GM18502 (cell line): ENCODE data around the gene RHBDD3.
A peak's percentile ranks its signal among the peaks of the same experiment; 100 is the strongest.

ENCODE experiments used
- ATAC-seq: cut with Tn5 transposase; IDR thresholded peaks from one replicate; pipeline ENCODE4 v1.9.1; 2021; ENCODE audit warnings: mild to moderate bottlenecking; ENCODE audit not compliant: unreplicated experiment, poor library complexity

The RHBDD3 gene

GRCh38 chr22:29267858-29268510, at the start of gene RHBDD3, which contains the start of gene EWSR1:
Gene RHBDD3, minus strand, starts transcription at chr22:29267981. Its CDS starts 2,355 bp downstream, at chr22:29265626.
Gene EWSR1, plus strand, starts transcription at chr22:29268268. Its CDS starts 69 bp downstream, at chr22:29268337.
- peak; percentile 74 for ATAC-seq

GRCh38 chr22:29316141-29316828, 48.5 kb upstream of the RHBDD3 start:
- ATAC-seq, result no peak

- no peak for ATAC-seq
These were observed 47.7 kb upstream of the RHBDD3 start, which contains the start of gene RASL10A for GRCh38 chr22:29315286-29316140. Gene RASL10A, minus strand, starts transcription at chr22:29315697. Its CDS starts 451 bp downstream, at chr22:29315246.

GRCh38 chr22:29314537-29315285, 46.9 kb upstream of the RHBDD3 start:
- no peak for ATAC-seq

- no peak for ATAC-seq
These were observed 46.0 kb upstream of the RHBDD3 start for GRCh38 chr22:29313576-29314466.

- no peak for ATAC-seq
These were observed 45.4 kb upstream of the RHBDD3 start for GRCh38 chr22:29313126-29313575.

GRCh38 chr22:29312218-29313125, 44.7 kb upstream of the RHBDD3 start:
- ATAC-seq, result no peak

- ATAC-seq, result no peak
These were observed 43.9 kb upstream of the RHBDD3 start for GRCh38 chr22:29311464-29312217.

GRCh38 chr22:29310863-29311339, 43.1 kb upstream of the RHBDD3 start:
- no peak for ATAC-seq

GRCh38 chr22:29310065-29310862, 42.5 kb upstream of the RHBDD3 start:
- no peak for ATAC-seq

- no peak for ATAC-seq
These were observed 41.7 kb upstream of the RHBDD3 start for GRCh38 chr22:29309332-29310064.

GRCh38 chr22:29308791-29309262, 41.0 kb upstream of the RHBDD3 start:
- ATAC-seq, result no peak

- ATAC-seq, result no peak
These were observed 40.5 kb upstream of the RHBDD3 start for GRCh38 chr22:29308148-29308790.

GRCh38 chr22:29307596-29308147, 39.9 kb upstream of the RHBDD3 start:
- ATAC-seq, result no peak
